Measurements from ENCODE around the gene PRKAB1.

DNA sequence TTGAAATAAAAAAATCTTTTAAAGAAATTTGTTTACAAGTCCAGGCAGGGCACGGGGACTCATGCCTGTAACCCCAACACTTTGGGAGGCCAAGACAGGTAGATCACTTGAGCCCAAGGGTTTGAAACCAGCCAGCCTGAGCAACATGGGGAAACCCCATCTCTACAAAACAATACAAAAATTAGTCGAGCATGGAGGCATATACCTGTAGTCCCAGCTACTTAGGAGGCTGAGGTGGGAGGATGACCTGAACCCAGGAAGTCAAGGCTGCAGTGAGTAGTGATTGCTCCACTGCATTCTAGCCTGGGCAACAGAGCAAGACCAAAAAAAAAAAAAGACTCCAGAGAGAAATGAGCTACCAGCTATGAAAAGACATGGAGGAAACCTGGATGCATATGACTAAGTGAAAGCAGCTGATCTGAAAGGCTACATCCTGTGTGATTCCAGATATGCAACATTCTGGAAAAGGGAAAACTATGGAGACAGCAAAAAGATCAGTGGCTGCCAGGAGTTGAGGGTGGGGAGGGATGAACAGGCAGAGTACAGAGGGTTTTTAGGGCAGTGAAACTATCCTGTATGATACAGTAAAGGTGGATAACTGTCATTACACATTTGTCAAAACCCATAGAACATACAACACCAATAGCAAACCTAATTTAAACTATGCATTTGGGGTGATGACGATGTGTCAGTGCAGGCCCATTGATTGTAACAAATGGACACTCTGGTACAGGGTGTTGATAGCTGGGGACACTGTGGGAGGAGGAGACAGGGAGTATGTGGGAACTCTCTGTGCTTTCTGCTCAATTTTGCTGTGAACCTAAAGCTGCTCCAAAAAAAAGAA is 59.9 kb downstream of the PRKAB1 start:
- TF ChIP-seq, protein P1, sequence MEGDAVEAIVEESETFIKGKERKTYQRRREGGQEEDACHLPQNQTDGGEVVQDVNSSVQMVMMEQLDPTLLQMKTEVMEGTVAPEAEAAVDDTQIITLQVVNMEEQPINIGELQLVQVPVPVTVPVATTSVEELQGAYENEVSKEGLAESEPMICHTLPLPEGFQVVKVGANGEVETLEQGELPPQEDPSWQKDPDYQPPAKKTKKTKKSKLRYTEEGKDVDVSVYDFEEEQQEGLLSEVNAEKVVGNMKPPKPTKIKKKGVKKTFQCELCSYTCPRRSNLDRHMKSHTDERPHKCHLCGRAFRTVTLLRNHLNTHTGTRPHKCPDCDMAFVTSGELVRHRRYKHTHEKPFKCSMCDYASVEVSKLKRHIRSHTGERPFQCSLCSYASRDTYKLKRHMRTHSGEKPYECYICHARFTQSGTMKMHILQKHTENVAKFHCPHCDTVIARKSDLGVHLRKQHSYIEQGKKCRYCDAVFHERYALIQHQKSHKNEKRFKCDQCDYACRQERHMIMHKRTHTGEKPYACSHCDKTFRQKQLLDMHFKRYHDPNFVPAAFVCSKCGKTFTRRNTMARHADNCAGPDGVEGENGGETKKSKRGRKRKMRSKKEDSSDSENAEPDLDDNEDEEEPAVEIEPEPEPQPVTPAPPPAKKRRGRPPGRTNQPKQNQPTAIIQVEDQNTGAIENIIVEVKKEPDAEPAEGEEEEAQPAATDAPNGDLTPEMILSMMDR (IDR thresholded peaks at IDR 0.05): no peak
- TF ChIP-seq POLR2A (IDR thresholded peaks at IDR 0.05): no peak
- TF ChIP-seq EP300 (IDR thresholded peaks at IDR 0.05): no peak
